ENCODE measurements around the gene CDA. TPM values are rescaled to one million over a fixed set of nuclear protein-coding genes. Genes with fewer than 3 reads are reported as not detected.
A peak's percentile ranks its signal among the peaks of the same experiment; 100 is the strongest.

CDA gene
- total and polyA plus RNA-seq, 3 donors from 2014 or later = 0.81 to 2.5 (median 2.0) TPM

- Histone ChIP-seq H3K4me3 (no peak overlapping the region), H3K27me3 (no peaks in the 10 kb centered on the region), H3K9me3 (no peaks in the 10 kb centered on the region), H3K36me3 (ENCODE audit: low read depth, missing control alignments) (no peaks in the 10 kb centered on the region), H3K27ac (no peak overlapping the region), H3K4me1 (no peaks in the 10 kb centered on the region)
- TF ChIP-seq CTCF (IDR thresholded peaks at IDR 0.05) (no peak), POLR2A (IDR thresholded peaks at IDR 0.05) (no peak)
- 90 to 94% methylated on average over 13 of the region's 13 CpGs for WGBS, 2 donors
- intact Hi-C loops (cut with DNase I; ENCODE audit: low total_unique reads) = loop anchor here (10.0 kb wide), 1 partner anchor 124 kb away; no protein-coding TSS in a partner anchor
- DNase-seq = no peak
Measured at GRCh38 chr1:20648438-20648837, 59.5 kb downstream of the CDA start.

- intact Hi-C loops (cut with DNase I; ENCODE audit: low total_unique reads) = loop anchor here (10.0 kb wide), 1 partner anchor 124 kb away; no protein-coding TSS in a partner anchor
- DNase-seq = no peak
- H3K4me3 ChIP-seq = no peak overlapping the region
- no peaks in the 10 kb centered on the region for H3K27me3 ChIP-seq
- no peaks in the 10 kb centered on the region for H3K9me3 ChIP-seq
- peaks cover under 1% of the 10 kb centered on the region for H3K4me1 ChIP-seq
- TF ChIP-seq POLR2A (IDR thresholded peaks at IDR 0.05) (no peak), CTCF (IDR thresholded peaks at IDR 0.05) (no peak)
- WGBS, 2 donors = 89 to 96% methylated on average over 11 to 15 of the region's 15 CpGs
- H3K36me3 ChIP-seq (ENCODE audit: low read depth, missing control alignments) = no peaks in the 10 kb centered on the region
- H3K27ac ChIP-seq = no peak overlapping the region
Measured at GRCh38 chr1:20648946-20649345, 60.0 kb downstream of the CDA start.

GRCh38 chr1:20652300-20652699 is 63.4 kb downstream of the CDA start:
- no peak for DNase-seq
- H3K27me3 ChIP-seq = no peaks in the 10 kb centered on the region
- peaks cover 7% of the 10 kb centered on the region for H3K4me1 ChIP-seq
- TF ChIP-seq POLR2A (IDR thresholded peaks at IDR 0.05) = no peak
- H3K4me3 ChIP-seq = no peak overlapping the region
- intact Hi-C loops (cut with DNase I; ENCODE audit: low total_unique reads) = no loop called here
- H3K27ac ChIP-seq = no peak overlapping the region
- 94 to 96% methylated on average over 15 of the region's 15 CpGs for WGBS, 2 donors
- no peaks in the 10 kb centered on the region for H3K9me3 ChIP-seq
- no peaks in the 10 kb centered on the region for H3K36me3 ChIP-seq (ENCODE audit: low read depth, missing control alignments)

GRCh38 chr1:20654104-20654690 is 65.3 kb downstream of the CDA start:
- 54 to 59% methylated on average over 15 to 20 of the region's 20 CpGs for WGBS, 2 donors
- Histone ChIP-seq H3K4me3 (no peak overlapping the region), H3K27ac (peak overlapping the region; percentile 59 to 84), H3K27me3 (no peaks in the 10 kb centered on the region), H3K4me1 (peaks cover 7% of the 10 kb centered on the region), H3K9me3 (no peaks in the 10 kb centered on the region), H3K36me3 (ENCODE audit: low read depth, missing control alignments) (no peaks in the 10 kb centered on the region)
- intact Hi-C loops (cut with DNase I; ENCODE audit: low total_unique reads) = no loop called here
- peak; percentile 89 for DNase-seq
- no peak for TF ChIP-seq CTCF (IDR thresholded peaks at IDR 0.05)
- TF ChIP-seq POLR2A (IDR thresholded peaks at IDR 0.05) = no peak

- H3K4me1 ChIP-seq = peaks cover 18% of the 10 kb centered on the region
- H3K4me3 ChIP-seq = no peak overlapping the region
- H3K36me3 ChIP-seq (ENCODE audit: low read depth, missing control alignments) = no peaks in the 10 kb centered on the region
- intact Hi-C loops (cut with DNase I; ENCODE audit: low total_unique reads) = no loop called here
- DNase-seq = no peak
- WGBS, 2 donors = 78 to 93% methylated on average over 12 of the region's 12 CpGs
- no peaks in the 10 kb centered on the region for H3K9me3 ChIP-seq
- no peak overlapping the region for H3K27ac ChIP-seq
- TF ChIP-seq POLR2A (IDR thresholded peaks at IDR 0.05) = no peak
- no peak for TF ChIP-seq CTCF (IDR thresholded peaks at IDR 0.05)
- no peaks in the 10 kb centered on the region for H3K27me3 ChIP-seq
Measured at GRCh38 chr1:20657024-20657423, 68.1 kb downstream of the CDA start.

All from testis (tissue), 3 donors.